Gastroesophageal sphincter (tissue), 4 donors: ENCODE results near the gene NEDD4L. TPM values are rescaled to one million over a fixed set of nuclear protein-coding genes. Genes with fewer than 3 reads are reported as not detected.

Experiments
- ATAC-seq: fragments of 150-250 bp; one replicate; pipeline ENCODE4 v1.9.1; 2016; ENCODE audit warnings: mild to moderate bottlenecking, moderate library complexity
- H3K27ac ChIP-seq, 4 donors: fragments of 200-600 bp; sonication (generic) in 3 of 4; 1 replicate in 3 of 4; 2 replicates in 1 of 4; pipeline ENCODE4 v1.5.1; 2016 to 2019
- H3K27me3 ChIP-seq: fragments of 200-600 bp; sonication (generic); one replicate; pipeline ENCODE4 v1.5.1; 2019
- H3K36me3 ChIP-seq, 2 donors: fragments of 200-600 bp; sonication (generic); one replicate each; pipeline ENCODE4 v1.5.1; 2019; ENCODE audit warnings: control low read depth in 1 of 2
- H3K4me1 ChIP-seq, 3 donors: fragments of 200-600 bp; sonication (generic); 1 replicate in 2 of 3; 2 replicates in 1 of 3; pipeline ENCODE4 v1.5.1; 2016 to 2019; ENCODE audit warnings: control low read depth in 2 of 3
- H3K4me3 ChIP-seq, 2 donors: fragments of 200-600 bp; sonication (generic); one replicate each; pipeline ENCODE4 v1.5.1; 2019; ENCODE audit warnings: mild to moderate bottlenecking in 1 of 2, moderate library complexity in 1 of 2
- H3K9me3 ChIP-seq, 3 donors: fragments of 200-600 bp; sonication (generic); one replicate each; pipeline ENCODE4 v1.5.1; 2017 to 2019; ENCODE audit warnings: control low read depth in 2 of 3
- CTCF ChIP-seq, 4 experiments: fragments of 200-600 bp in 2 of 4; fragments of 450-650 bp in 2 of 4; sonication (generic) in 1 of 4; IDR thresholded peaks; one replicate each; pipeline ENCODE4 v1.5.1; 2017 to 2019; ENCODE audit warnings: antibody characterized with exemption in 4 of 4, mild to moderate bottlenecking in 2 of 4, moderate library complexity in 2 of 4
- EP300 ChIP-seq: sonication (generic); formaldehyde crosslinking; IDR thresholded peaks from one replicate; pipeline ENCODE4 v1.6.1; 2017; ENCODE audit warnings: antibody characterized with exemption, mild to moderate bottlenecking
- POLR2A ChIP-seq, 2 donors: fragments of 450-650 bp; IDR thresholded peaks; one replicate each; pipeline ENCODE4 v1.6.1; 2017; ENCODE audit warnings: antibody characterized with exemption in 2 of 2, mild to moderate bottlenecking in 2 of 2, moderate library complexity in 1 of 2
- POLR2AphosphoS5 ChIP-seq: sonication (generic); formaldehyde crosslinking; IDR thresholded peaks from one replicate; pipeline ENCODE4 v1.6.1; 2017; ENCODE audit warnings: antibody characterized with exemption
- WGBS, 2 donors: methylation state at CpG; one replicate each; pipeline ENCODE4 v1.1.5; 2018; ENCODE audit warnings: low coverage in 1 of 2; 5-methylcytosine and 5-hydroxymethylcytosine counted together
- total RNA-seq, 4 donors: library from RNA; depleted of rRNA; stranded (reverse); fragments of >200 nt; gene quantifications; one replicate each; pipeline ENCODE4 v1.1.0, GENCODE V29; 2016

The NEDD4L gene
- total RNA-seq, 4 donors from 2014 or later, result 37.0 to 50.9 (median 43.0) TPM

DNA sequence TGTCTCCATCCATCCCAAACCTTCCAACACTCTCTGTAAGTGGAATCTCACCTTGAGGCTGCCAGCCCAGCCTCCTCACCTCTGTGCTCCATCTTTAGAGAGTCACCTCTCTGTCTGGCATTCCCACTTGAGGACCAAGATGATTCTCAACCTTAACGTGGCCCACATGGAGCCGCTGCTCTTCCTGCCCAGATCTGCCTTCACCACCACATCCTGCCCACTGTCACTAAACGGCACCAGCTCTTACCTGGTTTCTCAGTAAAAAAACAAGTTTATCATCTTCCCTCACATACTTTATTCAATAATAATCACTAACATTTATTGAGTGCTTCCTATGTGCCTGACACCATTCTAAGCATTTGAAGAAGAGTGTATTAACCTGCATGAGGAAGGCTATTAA is 80.4 kb downstream of the NEDD4L start:
- Histone ChIP-seq H3K4me3 (no peak overlapping the region), H3K36me3 (no peaks in the 10 kb centered on the region), H3K4me1 (peaks cover 0 to 8% (median 0%) of the 10 kb centered on the region in 3 donors), H3K9me3 (no peaks in the 10 kb centered on the region), H3K27ac (no peak overlapping the region), H3K27me3 (no peaks in the 10 kb centered on the region)
- ATAC-seq, result no peak
- 46 to 62% methylated on average over 3 of the region's 3 CpGs for WGBS, 2 donors
- TF ChIP-seq POLR2A (IDR thresholded peaks at IDR 0.05) (no peak), POLR2AphosphoS5 (no peak), EP300 (no peak), CTCF (IDR thresholded peaks at IDR 0.05) (no peak)

GRCh38 chr18:58125183-58125582 is 81.2 kb downstream of the NEDD4L start:
- Histone ChIP-seq H3K27ac (no peak overlapping the region), H3K9me3 (no peaks in the 10 kb centered on the region), H3K36me3 (no peaks in the 10 kb centered on the region), H3K4me1 (peaks cover 0 to 8% (median 0%) of the 10 kb centered on the region in 3 donors), H3K27me3 (no peaks in the 10 kb centered on the region), H3K4me3 (no peak overlapping the region)
- WGBS, 2 donors, result 89 to 100% methylated on average over 3 of the region's 3 CpGs
- TF ChIP-seq POLR2AphosphoS5 (no peak), CTCF (IDR thresholded peaks at IDR 0.05) (no peak), EP300 (no peak), POLR2A (IDR thresholded peaks at IDR 0.05) (no peak)
- no peak for ATAC-seq

GRCh38 chr18:58125756-58126155 is 81.7 kb downstream of the NEDD4L start:
- no peaks in the 10 kb centered on the region for H3K27me3 ChIP-seq
- no peak for TF ChIP-seq POLR2A (IDR thresholded peaks at IDR 0.05)
- no peak for TF ChIP-seq CTCF (IDR thresholded peaks at IDR 0.05)
- TF ChIP-seq EP300, result no peak
- TF ChIP-seq POLR2AphosphoS5, result no peak
- no peaks in the 10 kb centered on the region for H3K36me3 ChIP-seq
- no peak overlapping the region for H3K4me3 ChIP-seq
- no peak for ATAC-seq
- H3K27ac ChIP-seq, result no peak overlapping the region
- H3K9me3 ChIP-seq, result no peaks in the 10 kb centered on the region
- 76 to 87% methylated on average over 3 to 11 of the region's 12 CpGs for WGBS, 2 donors
- peaks cover 0 to 8% (median 0%) of the 10 kb centered on the region in 3 donors for H3K4me1 ChIP-seq

DNA sequence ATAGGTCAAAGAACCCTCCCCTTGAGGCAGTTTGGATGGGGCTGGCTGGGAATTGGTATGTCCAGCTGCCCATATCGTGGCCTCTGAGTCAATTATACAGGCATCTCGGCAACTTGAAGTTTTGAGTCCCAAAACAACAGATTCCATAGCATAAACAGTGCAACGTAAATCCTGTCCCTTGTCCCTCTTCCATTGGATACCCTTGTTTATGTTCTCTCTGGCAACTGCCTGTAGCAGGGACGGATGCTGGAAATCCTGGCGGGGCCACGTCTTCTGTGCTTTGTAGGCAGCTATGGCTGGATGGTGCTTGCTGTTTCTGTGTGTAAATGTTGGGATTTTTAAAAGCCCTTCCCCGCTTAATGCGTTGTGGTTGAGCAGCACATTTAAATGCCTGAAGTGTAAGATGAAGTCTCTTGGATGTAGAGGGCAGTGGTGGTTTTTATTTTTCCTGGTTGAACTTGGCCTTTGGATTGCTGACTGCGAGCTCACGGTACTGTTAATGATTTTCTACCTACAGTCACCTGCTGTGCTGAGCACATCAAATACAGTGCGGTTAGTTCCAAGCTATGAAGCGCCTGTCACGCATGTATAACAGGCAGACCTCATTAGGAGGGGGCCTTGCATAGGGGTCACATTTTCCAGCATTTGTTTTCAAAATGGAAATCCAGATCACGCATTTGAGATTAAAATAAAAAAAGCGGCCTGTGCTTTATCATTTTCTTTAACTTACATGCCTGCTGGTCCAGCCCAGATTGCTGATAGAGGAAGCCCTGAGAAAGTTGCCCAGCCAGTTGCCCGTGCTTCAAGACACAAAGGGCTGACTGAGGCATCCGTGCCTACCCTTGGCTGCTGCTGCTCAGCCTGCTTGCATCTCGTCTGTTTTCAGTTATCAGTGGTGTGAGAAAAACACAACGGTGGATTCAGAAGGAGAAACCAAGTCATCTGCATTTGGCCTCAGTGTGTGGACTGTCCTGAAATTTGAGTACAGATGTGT is 84.7 kb downstream of the NEDD4L start:
- Histone ChIP-seq H3K4me1 (peaks cover 0 to 3% (median 0%) of the 10 kb centered on the region in 3 donors), H3K27me3 (no peaks in the 10 kb centered on the region), H3K4me3 (no peak overlapping the region), H3K36me3 (no peaks in the 10 kb centered on the region), H3K9me3 (no peaks in the 10 kb centered on the region), H3K27ac (no peak overlapping the region)
- 91 to 92% methylated on average over 14 to 15 of the region's 19 CpGs for WGBS, 2 donors
- ATAC-seq, result no peak
- TF ChIP-seq EP300, result no peak
- no peak for TF ChIP-seq POLR2A (IDR thresholded peaks at IDR 0.05)
- TF ChIP-seq CTCF (IDR thresholded peaks at IDR 0.05), result no peak
- no peak for TF ChIP-seq POLR2AphosphoS5
